ENCODE measurements around the gene C12orf60.

GRCh38 chr12:14814014-14814413, 10.5 kb downstream of the C12orf60 start, which contains the start of gene SMCO3:
- TF ChIP-seq POLR2A (IDR thresholded peaks at IDR 0.05): no peak
- TF ChIP-seq, protein P1, sequence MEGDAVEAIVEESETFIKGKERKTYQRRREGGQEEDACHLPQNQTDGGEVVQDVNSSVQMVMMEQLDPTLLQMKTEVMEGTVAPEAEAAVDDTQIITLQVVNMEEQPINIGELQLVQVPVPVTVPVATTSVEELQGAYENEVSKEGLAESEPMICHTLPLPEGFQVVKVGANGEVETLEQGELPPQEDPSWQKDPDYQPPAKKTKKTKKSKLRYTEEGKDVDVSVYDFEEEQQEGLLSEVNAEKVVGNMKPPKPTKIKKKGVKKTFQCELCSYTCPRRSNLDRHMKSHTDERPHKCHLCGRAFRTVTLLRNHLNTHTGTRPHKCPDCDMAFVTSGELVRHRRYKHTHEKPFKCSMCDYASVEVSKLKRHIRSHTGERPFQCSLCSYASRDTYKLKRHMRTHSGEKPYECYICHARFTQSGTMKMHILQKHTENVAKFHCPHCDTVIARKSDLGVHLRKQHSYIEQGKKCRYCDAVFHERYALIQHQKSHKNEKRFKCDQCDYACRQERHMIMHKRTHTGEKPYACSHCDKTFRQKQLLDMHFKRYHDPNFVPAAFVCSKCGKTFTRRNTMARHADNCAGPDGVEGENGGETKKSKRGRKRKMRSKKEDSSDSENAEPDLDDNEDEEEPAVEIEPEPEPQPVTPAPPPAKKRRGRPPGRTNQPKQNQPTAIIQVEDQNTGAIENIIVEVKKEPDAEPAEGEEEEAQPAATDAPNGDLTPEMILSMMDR (IDR thresholded peaks at IDR 0.05): no peak
